Keratinocyte (primary cell): ENCODE data around the gene CHML. TPM values are rescaled to one million over a fixed set of nuclear protein-coding genes. Genes with fewer than 3 reads are reported as not detected.

ENCODE experiments used
- DNase-seq: peaks from one replicate; pipeline ENCODE4 v3.0.0-alpha.2; 2011; ENCODE audit warnings: low read depth, missing footprints, low spot score
- FAIRE-seq: peaks from 2 replicates; lab custom pipeline; 2011; peaks lifted over from hg19 to GRCh38; lab: Jason Lieb, UNC
- H2AFZ ChIP-seq: 2 replicates; pipeline ENCODE4 v1.6.0; 2012; ENCODE audit warnings: low read length, control low read depth, inconsistent platforms; ENCODE audit not compliant: control insufficient read depth
- H3K27ac ChIP-seq: 2 replicates; pipeline ENCODE4 v1.5.1; 2011; ENCODE audit warnings: low read length; ENCODE audit not compliant: control insufficient read depth, insufficient read depth
- H3K27me3 ChIP-seq: 3 replicates; pipeline ENCODE4 v1.6.0; 2011; ENCODE audit warnings: low read length; ENCODE audit not compliant: control insufficient read depth, insufficient read depth; ENCODE audit errors: extremely low read depth
- H3K36me3 ChIP-seq, 2 experiments: 2 replicates in 1 of 2; 3 replicates in 1 of 2; pipeline ENCODE4 v1.5.1; 2011; ENCODE audit warnings: low read length in 2 of 2, mild to moderate bottlenecking in 1 of 2; ENCODE audit not compliant: control insufficient read depth in 2 of 2, insufficient read depth in 2 of 2; ENCODE audit errors: extremely low read depth in 1 of 2
- H3K4me1 ChIP-seq: 3 replicates; pipeline ENCODE4 v1.5.1; 2011; ENCODE audit warnings: low read length; ENCODE audit not compliant: control insufficient read depth, insufficient read depth; ENCODE audit errors: extremely low read depth
- H3K4me2 ChIP-seq: 3 replicates; pipeline ENCODE4 v1.6.0; 2011; ENCODE audit warnings: low read depth, low read length; ENCODE audit not compliant: control insufficient read depth, insufficient read depth; ENCODE audit errors: extremely low read depth
- H3K4me3 ChIP-seq, 3 experiments: fragments of 200-600 bp in 1 of 3; sonication (generic) in 1 of 3; 2 replicates in 2 of 3; 3 replicates in 1 of 3; pipeline ENCODE4 v1.5.1; 2011 to 2016; ENCODE audit warnings: low read length in 3 of 3, mild to moderate bottlenecking in 3 of 3, control low read depth in 2 of 3, inconsistent platforms in 1 of 3, low read depth in 1 of 3, mixed read lengths in 1 of 3, mixed run types in 1 of 3, moderate library complexity in 1 of 3; ENCODE audit not compliant: control insufficient read depth in 2 of 3, insufficient read depth in 2 of 3; ENCODE audit errors: extremely low read depth in 1 of 3
- H3K79me2 ChIP-seq: 2 replicates; pipeline ENCODE4 v1.6.0; 2012; ENCODE audit warnings: low read length; ENCODE audit not compliant: control insufficient read depth, insufficient read depth
- H3K9ac ChIP-seq: 3 replicates; pipeline ENCODE4 v1.6.0; 2011; ENCODE audit warnings: low read length; ENCODE audit not compliant: control insufficient read depth, insufficient read depth; ENCODE audit errors: extremely low read depth
- H3K9me1 ChIP-seq: 3 replicates; pipeline ENCODE4 v1.6.0; 2011; ENCODE audit warnings: low read length; ENCODE audit not compliant: control insufficient read depth, insufficient read depth; ENCODE audit errors: extremely low read depth
- H3K9me3 ChIP-seq: 2 replicates; pipeline ENCODE4 v1.5.1; 2012; ENCODE audit warnings: low read depth, low read length; ENCODE audit not compliant: control insufficient read depth
- H4K20me1 ChIP-seq: 3 replicates; pipeline ENCODE4 v1.6.0; 2011; ENCODE audit warnings: low read length; ENCODE audit not compliant: control insufficient read depth, insufficient read depth; ENCODE audit errors: extremely low read depth
- EZH2 ChIP-seq: IDR thresholded peaks from one replicate; pipeline ENCODE4 v1.6.1; 2012; ENCODE audit warnings: inconsistent platforms, mild to moderate bottlenecking, low read length, moderate library complexity
- dilution Hi-C: fragments of 300-500 bp; cut with MboI; formaldehyde crosslinking; loops from one replicate; pipeline ENCODE4 v1.7.0; 2020; ENCODE audit warnings: low sequenced_read_pairs; ENCODE audit not compliant: extremely low pct_ligation_motif_present
- polyA plus RNA-seq, 5 experiments: library from polyadenylated mRNA; depleted of rRNA in 3 of 5; stranded (reverse) in 3 of 5; stranded (forward) in 1 of 5; unstranded in 1 of 5; fragments of >200 nt; gene quantifications; 1 replicate in 1 of 5; 2 replicates in 3 of 5; 3 replicates in 1 of 5; pipeline versions ENCODE4 v1.2.1 to v1.2.3, GENCODE V29; 2011 to 2012; ENCODE audit warnings: missing spikeins in 2 of 5, low read depth in 1 of 5, low replicate concordance in 1 of 5
- TF ChIP-seq, protein P1 (sequence below), 3 experiments: IDR thresholded peaks in 1 of 3; conservative IDR thresholded peaks in 1 of 3; optimal IDR thresholded peaks in 1 of 3; 2 replicates in 2 of 3; 3 replicates in 1 of 3; pipeline versions ENCODE3 to v1.5.1; 2011; ENCODE audit warnings: low read length in 3 of 3, mild to moderate bottlenecking in 3 of 3, moderate library complexity in 2 of 3, control low read depth in 1 of 3, inconsistent platforms in 1 of 3; ENCODE audit not compliant: insufficient read depth in 2 of 3; ENCODE audit errors: extremely low read depth in 1 of 3

Gene CHML
- polyA plus RNA-seq, 1 donor (not counting 4 experiments of a cell fraction or from before 2014, with no cell fraction given): 8.3 TPM

DNA sequence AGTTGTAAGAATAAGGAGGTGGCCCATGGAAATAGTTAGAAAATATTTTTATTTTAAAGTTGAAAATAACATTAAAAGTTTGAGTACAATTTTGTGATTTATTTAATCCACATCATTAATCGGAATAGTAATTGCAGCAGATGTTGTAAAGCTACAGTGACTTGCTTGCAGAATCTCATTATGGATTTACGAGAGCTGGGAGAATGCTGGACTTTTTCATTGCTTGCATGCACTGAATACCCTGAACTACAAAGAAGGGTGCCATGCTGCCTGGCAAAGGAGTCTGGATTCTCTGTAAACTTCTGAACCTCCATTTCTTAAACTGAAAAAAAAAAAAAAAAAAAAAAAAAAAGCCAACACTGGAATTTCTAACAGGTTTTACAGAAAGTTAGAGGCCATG, 38.4 kb upstream of the CHML start:
- H3K27ac ChIP-seq: no peak overlapping the region
- H3K27me3 ChIP-seq: no peaks in the 10 kb centered on the region
- no peak overlapping the region for H2AFZ ChIP-seq
- dilution Hi-C loops: no loop called here
- H4K20me1 ChIP-seq: no peaks in the 10 kb centered on the region
- no peak overlapping the region for H3K4me2 ChIP-seq
- no peaks in the 10 kb centered on the region for H3K9me3 ChIP-seq
- no peaks in the 10 kb centered on the region for H3K79me2 ChIP-seq
- no peak for FAIRE-seq
- no peak overlapping the region for H3K4me3 ChIP-seq
- no peaks in the 10 kb centered on the region for H3K9me1 ChIP-seq
- TF ChIP-seq, protein P1, sequence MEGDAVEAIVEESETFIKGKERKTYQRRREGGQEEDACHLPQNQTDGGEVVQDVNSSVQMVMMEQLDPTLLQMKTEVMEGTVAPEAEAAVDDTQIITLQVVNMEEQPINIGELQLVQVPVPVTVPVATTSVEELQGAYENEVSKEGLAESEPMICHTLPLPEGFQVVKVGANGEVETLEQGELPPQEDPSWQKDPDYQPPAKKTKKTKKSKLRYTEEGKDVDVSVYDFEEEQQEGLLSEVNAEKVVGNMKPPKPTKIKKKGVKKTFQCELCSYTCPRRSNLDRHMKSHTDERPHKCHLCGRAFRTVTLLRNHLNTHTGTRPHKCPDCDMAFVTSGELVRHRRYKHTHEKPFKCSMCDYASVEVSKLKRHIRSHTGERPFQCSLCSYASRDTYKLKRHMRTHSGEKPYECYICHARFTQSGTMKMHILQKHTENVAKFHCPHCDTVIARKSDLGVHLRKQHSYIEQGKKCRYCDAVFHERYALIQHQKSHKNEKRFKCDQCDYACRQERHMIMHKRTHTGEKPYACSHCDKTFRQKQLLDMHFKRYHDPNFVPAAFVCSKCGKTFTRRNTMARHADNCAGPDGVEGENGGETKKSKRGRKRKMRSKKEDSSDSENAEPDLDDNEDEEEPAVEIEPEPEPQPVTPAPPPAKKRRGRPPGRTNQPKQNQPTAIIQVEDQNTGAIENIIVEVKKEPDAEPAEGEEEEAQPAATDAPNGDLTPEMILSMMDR (optimal IDR thresholded peaks at IDR 0.05 in 1 of 3, IDR thresholded peaks at IDR 0.05 in 1 of 3, conservative IDR thresholded peaks at IDR 0.05 in 1 of 3; ENCODE audit: extremely low read depth in 1 of 3, insufficient read depth in 2 of 3, low read length in 3 of 3): no peak
- no peak for TF ChIP-seq EZH2
- no peak for DNase-seq
- no peaks in the 10 kb centered on the region for H3K4me1 ChIP-seq
- no peak overlapping the region for H3K9ac ChIP-seq
- H3K36me3 ChIP-seq: no peaks in the 10 kb centered on the region

- FAIRE-seq: no peak
These were observed 37.0 kb upstream of the CHML start for GRCh38 chr1:241677201-241677600.

More at GRCh38 chr1:241677201-241677600, 37.0 kb upstream of the CHML start:
- Histone ChIP-seq H3K4me1 (no peaks in the 10 kb centered on the region), H3K4me2 (no peak overlapping the region), H3K36me3 (no peaks in the 10 kb centered on the region), H3K9ac (no peak overlapping the region), H4K20me1 (no peaks in the 10 kb centered on the region), H3K79me2 (no peaks in the 10 kb centered on the region), H3K9me3 (no peaks in the 10 kb centered on the region), H3K4me3 (no peak overlapping the region), H2AFZ (no peak overlapping the region), H3K27me3 (no peaks in the 10 kb centered on the region), H3K27ac (no peak overlapping the region), H3K9me1 (no peaks in the 10 kb centered on the region)
- no peak for DNase-seq
- dilution Hi-C loops: no loop called here
- no peak for TF ChIP-seq EZH2
- TF ChIP-seq, protein P1 (optimal IDR thresholded peaks at IDR 0.05 in 1 of 3, IDR thresholded peaks at IDR 0.05 in 1 of 3, conservative IDR thresholded peaks at IDR 0.05 in 1 of 3; ENCODE audit: extremely low read depth in 1 of 3, insufficient read depth in 2 of 3, low read length in 3 of 3): no peak
